Dedifferentiated amniotic fluid mesenchymal stem cell (primary cell): ENCODE measurements around the gene DMP1.

ENCODE experiments used
- DNase-seq: peaks from one replicate; pipeline ENCODE4 v3.0.0-alpha.2; 2016; ENCODE audit errors: extremely low spot score

The DMP1 gene

GRCh38 chr4:87649980-87650379, at the start of gene DMP1:
TSS of gene DMP1 (plus strand) at chr4:87650280. CDS start at chr4:87656493, 6,213 bp downstream.
- no peak for DNase-seq

DNA sequence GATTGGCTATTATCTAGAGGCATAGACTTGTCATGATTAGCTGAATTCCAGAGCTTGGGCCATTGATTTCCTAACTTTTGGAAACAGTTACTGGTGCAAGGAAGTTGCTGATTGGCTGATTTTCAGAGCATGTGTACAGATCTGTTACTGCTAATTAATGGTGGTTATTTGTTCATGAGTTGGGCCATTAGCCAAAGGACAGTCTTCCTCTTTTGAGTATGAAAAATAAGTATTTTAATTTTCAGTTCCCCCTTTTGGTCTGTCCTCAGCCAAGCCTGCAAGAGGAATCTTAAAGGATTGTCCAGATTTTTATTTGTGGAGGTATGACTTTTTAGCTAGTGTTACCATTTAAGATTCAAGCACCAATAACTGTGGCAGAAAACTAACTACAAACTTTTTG, 48.7 kb upstream of the DMP1 start:
- DNase-seq, result no peak

- no peak for DNase-seq
These were observed 41.9 kb upstream of the DMP1 start, which contains the start of gene DSPP for GRCh38 chr4:87608229-87608628. TSS of gene DSPP (plus strand) at chr4:87608529. CDS start at chr4:87610909, 2,380 bp downstream.

DNA sequence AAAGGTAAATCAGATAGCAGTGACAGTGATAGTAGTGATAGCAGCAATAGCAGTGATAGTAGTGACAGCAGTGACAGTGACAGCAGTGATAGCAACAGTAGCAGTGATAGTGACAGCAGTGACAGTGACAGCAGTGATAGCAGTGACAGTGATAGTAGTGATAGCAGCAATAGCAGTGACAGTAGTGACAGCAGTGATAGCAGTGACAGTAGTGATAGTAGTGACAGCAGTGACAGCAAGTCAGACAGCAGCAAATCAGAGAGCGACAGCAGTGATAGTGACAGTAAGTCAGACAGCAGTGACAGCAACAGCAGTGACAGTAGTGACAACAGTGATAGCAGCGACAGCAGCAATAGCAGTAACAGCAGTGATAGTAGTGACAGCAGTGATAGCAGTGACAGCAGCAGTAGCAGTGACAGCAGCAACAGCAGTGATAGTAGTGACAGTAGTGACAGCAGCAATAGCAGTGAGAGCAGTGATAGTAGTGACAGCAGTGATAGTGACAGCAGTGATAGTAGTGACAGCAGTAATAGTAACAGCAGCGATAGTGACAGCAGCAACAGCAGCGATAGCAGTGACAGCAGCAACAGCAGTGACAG, 35.7 kb upstream of the DMP1 start:
- no peak for DNase-seq

- DNase-seq, result no peak
These were observed 33.8 kb upstream of the DMP1 start for GRCh38 chr4:87616268-87616667.

- no peak for DNase-seq
These were observed 30.0 kb upstream of the DMP1 start for GRCh38 chr4:87620086-87620485.

GRCh38 chr4:87620491-87620890, 29.6 kb upstream of the DMP1 start:
- DNase-seq, result no peak

DNA sequence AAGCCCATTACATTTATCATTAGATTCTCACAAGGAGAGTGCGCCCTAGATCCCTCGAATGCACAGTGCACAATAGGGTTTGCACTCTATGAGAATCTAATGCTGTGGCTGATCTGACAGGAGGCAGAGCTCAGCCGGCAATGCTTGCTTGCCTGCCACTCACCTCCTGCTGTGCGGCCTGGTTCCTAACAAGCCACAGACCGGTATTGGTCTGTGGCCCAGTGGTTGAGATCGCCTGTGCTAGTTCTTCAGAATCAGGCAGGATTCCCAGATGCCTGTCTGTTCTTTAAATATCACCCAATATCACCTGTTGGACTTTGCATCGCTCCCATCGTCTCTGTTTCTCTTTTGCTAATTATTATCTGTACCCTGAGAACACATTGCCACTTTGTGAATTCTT, 27.8 kb upstream of the DMP1 start:
- no peak for DNase-seq

- no peak for DNase-seq
These were observed 25.4 kb upstream of the DMP1 start for GRCh38 chr4:87624698-87625097.

DNA sequence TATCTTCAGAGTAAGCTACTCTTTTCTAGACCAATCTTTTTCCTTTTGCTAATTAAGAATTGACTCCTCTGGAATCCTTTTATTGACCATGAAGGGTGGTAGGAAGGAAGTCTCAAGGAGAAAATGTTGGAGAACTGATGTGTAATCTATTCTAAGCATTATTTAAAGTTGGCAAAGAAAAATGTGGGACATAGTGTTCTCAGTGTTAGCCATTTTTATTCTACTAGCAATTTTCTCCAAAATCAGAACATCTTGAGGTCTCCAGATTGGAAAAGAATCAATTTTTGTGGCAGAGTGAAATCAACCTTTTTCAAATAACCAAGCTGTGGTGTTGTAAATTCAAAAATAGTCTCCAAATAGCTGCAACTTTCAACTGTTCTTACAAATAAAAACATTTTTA, 18.4 kb upstream of the DMP1 start:
- DNase-seq, result no peak

DNA sequence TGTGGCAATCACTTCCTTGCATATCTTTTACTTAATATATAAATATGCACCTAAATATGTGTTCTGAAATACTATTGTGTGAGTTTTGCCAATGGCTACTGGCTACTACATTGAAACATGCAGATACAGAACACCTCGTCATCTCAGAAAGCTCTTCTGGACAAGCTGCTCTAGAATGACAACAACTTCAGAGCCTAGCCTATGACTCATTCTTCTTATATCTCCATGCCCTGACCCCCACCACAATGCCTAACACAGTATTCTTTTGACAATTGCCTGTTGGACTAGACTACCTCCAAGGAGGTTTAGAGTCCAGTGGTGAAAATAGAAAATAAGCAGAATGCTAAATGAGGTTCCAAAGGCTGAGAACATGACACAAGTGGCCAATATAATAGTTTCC, 17.6 kb upstream of the DMP1 start:
- DNase-seq, result no peak

DNA sequence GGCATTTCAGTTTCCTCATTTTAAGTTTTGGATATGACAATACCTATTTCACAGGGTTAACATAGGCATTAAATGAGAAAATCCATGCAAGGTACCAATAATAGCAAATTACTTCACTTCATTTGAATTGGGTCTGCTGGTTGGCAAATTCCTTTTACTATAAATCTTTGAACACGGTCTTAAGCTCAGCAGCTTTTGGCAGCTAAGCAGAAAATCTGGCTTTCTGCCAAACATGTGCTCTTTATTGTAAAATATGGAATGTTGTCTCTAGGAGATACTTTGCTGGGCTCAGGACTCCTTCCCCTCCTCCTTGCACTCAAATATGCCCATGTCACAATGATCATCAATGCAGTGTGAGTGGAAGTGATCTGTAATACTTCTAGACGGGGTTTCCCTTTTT, 16.8 kb upstream of the DMP1 start:
- DNase-seq, result peak; percentile 15

- no peak for DNase-seq
These were observed 5.8 kb upstream of the DMP1 start for GRCh38 chr4:87644286-87644685.

- DNase-seq, result no peak
These were observed 858 bp downstream of the DMP1 start for GRCh38 chr4:87650938-87651337.

- no peak for DNase-seq
These were observed 1.9 kb downstream of the DMP1 start for GRCh38 chr4:87651941-87652340.

DNA sequence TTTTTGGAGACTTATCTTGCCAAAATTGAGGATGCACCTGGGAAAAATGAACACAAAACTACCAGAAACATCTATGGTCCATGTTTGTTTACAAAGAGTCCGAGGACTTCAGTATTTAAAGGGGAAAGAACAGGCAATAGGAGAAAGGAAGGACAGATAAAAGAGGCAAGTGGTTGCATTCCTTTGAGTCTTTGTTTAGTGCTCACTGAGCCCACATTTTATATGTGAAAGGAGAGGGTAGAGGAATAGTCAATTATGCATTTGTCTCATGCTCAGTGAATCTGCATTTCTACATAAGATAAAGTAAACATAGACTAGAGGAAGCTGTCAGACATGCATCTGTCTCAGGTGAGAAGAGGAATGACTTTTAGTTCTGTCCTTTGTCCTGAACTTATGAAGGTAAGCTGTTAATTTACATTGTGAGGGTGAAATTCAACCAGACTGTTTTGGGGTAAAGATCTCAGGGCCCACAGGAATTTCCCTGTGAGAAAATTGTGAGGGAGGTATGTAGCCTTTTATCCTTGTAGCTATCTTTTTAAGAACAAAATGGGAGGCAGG, 4.5 kb downstream of the DMP1 start:
- no peak for DNase-seq

DNA sequence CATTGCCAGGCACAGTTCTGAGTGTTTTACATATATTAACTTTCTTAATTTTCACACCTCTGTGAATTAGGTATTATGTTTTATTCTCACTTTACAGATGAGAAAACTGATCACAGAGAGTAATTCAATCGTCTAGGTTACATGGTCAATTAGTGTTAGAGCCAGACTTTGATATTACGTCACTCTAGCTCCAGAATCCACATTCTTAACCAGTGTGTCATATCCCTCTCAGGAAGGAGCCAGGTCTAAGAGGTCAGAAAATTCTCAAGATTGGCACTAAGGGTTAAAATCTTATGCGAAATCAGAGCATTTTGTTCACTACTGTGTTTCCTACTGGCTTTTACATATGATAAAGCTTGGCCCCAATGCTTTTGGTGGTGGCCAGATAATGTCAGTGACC, 7.4 kb downstream of the DMP1 start:
- DNase-seq, result no peak

GRCh38 chr4:87659247-87659931, 9.3 kb downstream of the DMP1 start:
- no peak for DNase-seq

GRCh38 chr4:87662871-87663270, 12.8 kb downstream of the DMP1 start:
- no peak for DNase-seq

DNA sequence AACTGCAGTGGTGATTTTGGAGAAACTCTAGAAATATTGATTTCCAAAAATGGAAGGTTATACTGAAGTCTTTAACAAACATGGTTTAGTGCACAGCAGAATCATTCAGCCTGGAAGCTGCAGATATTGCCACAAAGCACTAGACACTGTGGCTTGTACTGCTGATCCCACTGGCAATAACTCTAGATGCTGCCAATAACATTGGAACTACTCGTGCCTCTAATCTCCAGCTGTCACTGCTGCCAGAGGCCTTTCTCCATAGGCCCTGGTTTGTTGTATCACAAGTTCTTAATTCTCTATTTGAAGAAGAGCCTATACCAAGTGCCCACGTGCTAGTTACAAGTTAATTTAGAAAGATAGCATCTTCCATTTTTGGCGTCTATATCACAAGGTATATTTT, 19.3 kb downstream of the DMP1 start:
- DNase-seq, result no peak

GRCh38 chr4:87677731-87678130, 27.7 kb downstream of the DMP1 start:
- DNase-seq, result no peak

DNA sequence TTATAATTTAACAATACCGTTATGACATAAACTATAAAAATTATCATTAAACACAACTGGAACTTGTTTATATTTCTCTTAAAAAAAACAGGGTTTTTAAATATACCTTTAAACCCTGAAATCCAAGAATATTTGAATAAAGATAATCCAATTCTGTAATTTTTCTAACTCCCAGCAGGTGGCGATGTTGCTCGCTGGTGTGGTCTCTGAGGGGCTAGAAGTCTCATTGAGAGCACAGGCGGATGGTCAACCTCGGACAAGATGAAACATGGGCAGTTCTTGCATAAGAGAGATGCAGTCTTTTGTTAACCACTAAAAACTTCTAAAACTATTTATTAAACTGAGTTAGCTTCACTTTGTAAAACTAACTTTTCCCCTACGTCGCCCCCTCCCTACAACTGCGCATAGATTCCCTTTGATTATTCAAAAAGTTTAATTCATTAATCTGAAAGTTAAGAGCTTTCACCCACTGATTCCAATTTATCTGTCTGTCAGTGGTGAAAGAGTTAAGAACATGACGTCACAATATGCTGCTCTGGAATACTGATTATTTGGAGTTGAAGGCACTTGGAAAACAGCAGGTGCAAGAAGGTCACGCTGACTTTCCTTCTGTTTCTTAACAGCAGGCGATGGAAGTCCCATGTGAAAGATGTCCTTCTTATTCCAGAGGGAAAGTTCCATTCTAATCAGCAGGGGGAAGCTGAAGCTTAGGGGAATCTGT, 29.5 kb downstream of the DMP1 start:
- peak; percentile 39 for DNase-seq

GRCh38 chr4:87680271-87680670, 30.2 kb downstream of the DMP1 start:
- no peak for DNase-seq
